DND-41 (cell line): ENCODE results near the gene STXBP6.
A peak's percentile ranks its signal among the peaks of the same experiment; 100 is the strongest.

Experiments
- ATAC-seq: fragments of 200-7000 bp; cut with Tn5 transposase; 3 replicates; pipeline ENCODE4 v1.9.1; 2021; ENCODE audit warnings: low read depth; ENCODE audit not compliant: insufficient read depth
- DNase-seq: peaks from one replicate; pipeline ENCODE4 v3.0.0-alpha.2; 2020
- H2AFZ ChIP-seq: 2 replicates; pipeline ENCODE4 v1.6.0; 2012; ENCODE audit warnings: low read depth, low read length
- H3K27ac ChIP-seq: 2 replicates; pipeline ENCODE4 v1.5.1; 2012; ENCODE audit warnings: low read length, inconsistent platforms
- H3K27me3 ChIP-seq: fragments of 200-600 bp; sonication (generic); 2 replicates; pipeline ENCODE4 v1.6.0; 2012; ENCODE audit warnings: low read length, mild to moderate bottlenecking, inconsistent platforms; ENCODE audit not compliant: insufficient read depth, poor library complexity
- H3K36me3 ChIP-seq: 2 replicates; pipeline ENCODE4 v1.5.1; 2012; ENCODE audit warnings: low read length, inconsistent platforms; ENCODE audit not compliant: insufficient read depth
- H3K4me1 ChIP-seq: 2 replicates; pipeline ENCODE4 v1.5.1; 2012; ENCODE audit warnings: mild to moderate bottlenecking, low read length; ENCODE audit not compliant: insufficient read depth
- H3K4me2 ChIP-seq: 2 replicates; pipeline ENCODE4 v1.6.0; 2012; ENCODE audit warnings: mild to moderate bottlenecking, moderate library complexity, low read length, inconsistent platforms; ENCODE audit not compliant: insufficient read depth
- H3K4me3 ChIP-seq, 2 experiments: fragments of 200-600 bp in 1 of 2; shearing (Covaris generic) in 1 of 2; 2 replicates each; pipeline ENCODE4 v1.5.1; 2012 to 2016; ENCODE audit warnings: inconsistent platforms in 2 of 2, low read length in 2 of 2, mild to moderate bottlenecking in 2 of 2, low read depth in 1 of 2, moderate library complexity in 1 of 2
- H3K79me2 ChIP-seq: 2 replicates; pipeline ENCODE4 v1.6.0; 2012; ENCODE audit warnings: low read length, inconsistent platforms; ENCODE audit not compliant: insufficient read depth
- H3K9ac ChIP-seq: 2 replicates; pipeline ENCODE4 v1.6.0; 2012; ENCODE audit warnings: low read depth, mild to moderate bottlenecking, inconsistent platforms, low read length, moderate library complexity
- H3K9me3 ChIP-seq: 2 replicates; pipeline ENCODE4 v1.5.1; 2012; ENCODE audit warnings: low read length, moderate library complexity, mild to moderate bottlenecking, inconsistent platforms; ENCODE audit not compliant: insufficient read depth, severe bottlenecking
- H4K20me1 ChIP-seq: 2 replicates; pipeline ENCODE4 v1.6.0; 2012; ENCODE audit warnings: low read length; ENCODE audit not compliant: insufficient read depth
- CTCF ChIP-seq: IDR thresholded peaks from 2 replicates; pipeline ENCODE4 v1.5.1; 2012; ENCODE audit warnings: borderline replicate concordance, low read length, moderate library complexity, mild to moderate bottlenecking; ENCODE audit not compliant: poor library complexity, severe bottlenecking; ENCODE audit errors: extremely low read depth
- EZH2 ChIP-seq: IDR thresholded peaks from 3 replicates; pipeline ENCODE4 v1.6.1; 2012; ENCODE audit warnings: borderline replicate concordance, low read depth, mild to moderate bottlenecking, moderate library complexity, low read length, inconsistent platforms; ENCODE audit not compliant: severe bottlenecking

Gene STXBP6

GRCh38 chr14:25044106-25044698 is 5.7 kb downstream of the STXBP6 start:
- DNase-seq: no peak
- H3K9ac ChIP-seq: no peak overlapping the region
- no peaks in the 10 kb centered on the region for H3K4me1 ChIP-seq
- TF ChIP-seq EZH2: no peak
- no peak overlapping the region for H3K27ac ChIP-seq
- ATAC-seq: no peak
- H3K4me2 ChIP-seq: no peak overlapping the region
- H3K36me3 ChIP-seq: no peaks in the 10 kb centered on the region
- H4K20me1 ChIP-seq: no peaks in the 10 kb centered on the region
- no peaks in the 10 kb centered on the region for H3K27me3 ChIP-seq
- H3K79me2 ChIP-seq: no peaks in the 10 kb centered on the region
- H3K9me3 ChIP-seq: no peaks in the 10 kb centered on the region
- H2AFZ ChIP-seq: no peak overlapping the region
- H3K4me3 ChIP-seq: no peak overlapping the region

GRCh38 chr14:25042362-25043299 is 7.3 kb downstream of the STXBP6 start:
- DNase-seq (no peak), ATAC-seq (no peak)
- Histone ChIP-seq H3K4me1 (no peaks in the 10 kb centered on the region), H3K4me2 (no peak overlapping the region), H3K9ac (no peak overlapping the region), H3K9me3 (no peaks in the 10 kb centered on the region), H3K27ac (no peak overlapping the region), H4K20me1 (no peaks in the 10 kb centered on the region), H3K36me3 (no peaks in the 10 kb centered on the region), H3K79me2 (no peaks in the 10 kb centered on the region), H3K27me3 (no peaks in the 10 kb centered on the region), H3K4me3 (no peak overlapping the region), H2AFZ (no peak overlapping the region)
- TF ChIP-seq CTCF (peak; percentile 20), EZH2 (no peak)

GRCh38 chr14:25041898-25042297 is 8.0 kb downstream of the STXBP6 start:
- Histone ChIP-seq H3K9me3 (no peaks in the 10 kb centered on the region), H3K36me3 (no peaks in the 10 kb centered on the region), H3K27me3 (no peaks in the 10 kb centered on the region), H3K9ac (no peak overlapping the region), H3K27ac (no peak overlapping the region), H4K20me1 (no peaks in the 10 kb centered on the region), H2AFZ (no peak overlapping the region), H3K4me2 (no peak overlapping the region), H3K4me1 (no peaks in the 10 kb centered on the region), H3K4me3 (no peak overlapping the region), H3K79me2 (no peaks in the 10 kb centered on the region)
- TF ChIP-seq CTCF (no peak), EZH2 (no peak)
- no peak for DNase-seq
- ATAC-seq: no peak

- no peak for ATAC-seq
- H3K4me3 ChIP-seq: no peak overlapping the region
- H3K9ac ChIP-seq: no peak overlapping the region
- H3K4me2 ChIP-seq: no peak overlapping the region
- TF ChIP-seq EZH2 (no peak), CTCF (no peak)
- H3K36me3 ChIP-seq: no peaks in the 10 kb centered on the region
- no peaks in the 10 kb centered on the region for H4K20me1 ChIP-seq
- H3K4me1 ChIP-seq: no peaks in the 10 kb centered on the region
- no peaks in the 10 kb centered on the region for H3K79me2 ChIP-seq
- H3K27ac ChIP-seq: no peak overlapping the region
- H3K9me3 ChIP-seq: no peaks in the 10 kb centered on the region
- DNase-seq: no peak
- H2AFZ ChIP-seq: no peak overlapping the region
- H3K27me3 ChIP-seq: no peaks in the 10 kb centered on the region
These were observed 8.5 kb downstream of the STXBP6 start for GRCh38 chr14:25041484-25041883.
